ENCODE measurements around the gene CD200.
"Not testable (repeated sequence)": the region's sequence is repeated elsewhere in the genome, so short reads cannot be mapped to it uniquely, and the experiment has no call there.

CD200 gene

DNA sequence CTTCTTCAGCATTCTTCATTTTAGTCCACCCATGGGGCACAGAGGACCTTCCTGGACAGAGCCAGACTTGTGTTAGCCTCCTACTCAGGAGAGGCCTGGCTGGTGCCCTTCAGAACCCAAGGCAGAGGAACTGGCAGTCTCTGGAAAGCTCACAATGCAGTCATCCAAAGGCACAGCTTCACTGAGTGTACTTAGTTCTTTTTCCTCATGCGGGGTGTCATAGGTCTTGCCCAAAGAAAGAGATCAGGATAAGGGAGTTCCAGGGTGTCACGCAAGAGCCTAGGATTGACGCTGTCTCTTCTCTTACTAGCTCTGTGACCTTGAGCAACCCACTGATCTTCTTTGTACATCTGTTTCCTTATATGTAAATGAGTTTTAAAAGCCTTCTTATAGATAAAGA, 58.7 kb downstream of the CD200 start:
- no peak for DNase-seq

DNA sequence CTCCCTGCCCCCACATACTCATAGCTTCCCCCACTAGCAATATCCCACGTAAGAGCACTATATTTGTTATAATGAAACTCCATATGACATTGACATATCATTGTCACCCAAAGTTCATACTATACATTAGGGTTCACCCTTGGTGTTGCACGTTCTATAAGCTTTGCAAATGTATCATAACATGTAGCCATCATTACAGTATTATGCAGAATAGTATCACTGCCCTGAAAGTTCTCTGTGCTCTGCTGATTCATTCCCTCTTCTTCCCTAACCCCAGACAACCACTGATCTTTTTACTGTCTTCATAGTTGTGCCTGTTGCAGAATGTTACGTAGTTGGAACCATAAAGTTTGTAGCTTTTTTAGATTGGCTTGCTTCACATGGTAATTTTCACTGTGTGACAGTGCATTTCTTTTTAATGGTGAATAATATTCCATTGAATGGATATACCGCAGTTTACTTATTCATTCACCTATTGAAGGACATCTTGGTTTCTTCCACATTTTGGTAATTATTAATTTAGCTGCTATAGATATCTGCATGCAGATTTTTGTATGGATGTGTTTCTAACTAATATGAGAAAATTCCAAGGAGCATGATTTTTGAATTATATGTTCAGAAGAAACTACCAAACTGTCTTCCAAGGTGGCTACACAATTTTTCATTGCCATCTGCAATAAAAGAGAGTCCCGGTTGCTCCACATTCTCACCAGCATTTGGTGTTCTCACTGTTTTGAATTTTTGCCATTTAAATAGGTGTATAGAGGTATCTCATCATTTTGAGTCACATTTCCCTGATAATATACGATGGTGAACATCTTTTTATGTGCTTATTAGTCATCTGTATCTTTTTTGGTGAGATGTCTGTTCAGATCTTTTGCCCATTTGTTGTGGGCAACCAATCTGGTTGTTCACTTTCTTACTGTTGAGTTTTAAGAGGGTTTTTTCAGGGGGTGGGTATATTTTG, 59.7 kb downstream of the CD200 start:
- DNase-seq = no peak

DNA sequence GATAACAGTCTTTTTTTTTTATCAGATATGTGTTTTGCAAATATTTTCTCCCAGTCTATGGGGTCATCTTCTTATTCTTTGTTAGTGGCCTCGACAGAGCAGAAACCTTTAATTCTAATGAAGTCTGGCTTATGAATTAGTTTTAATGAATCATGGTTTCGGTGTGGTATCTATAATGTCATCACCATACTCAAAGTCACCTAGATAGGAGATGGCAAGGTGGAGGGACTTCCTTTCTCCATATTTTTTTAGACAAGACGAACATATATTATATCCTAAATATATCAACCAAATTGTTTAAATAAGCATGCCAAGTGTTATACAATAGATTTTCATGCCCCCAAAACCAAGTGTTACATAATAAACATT, 60.4 kb downstream of the CD200 start:
- DNase-seq = no peak

DNA sequence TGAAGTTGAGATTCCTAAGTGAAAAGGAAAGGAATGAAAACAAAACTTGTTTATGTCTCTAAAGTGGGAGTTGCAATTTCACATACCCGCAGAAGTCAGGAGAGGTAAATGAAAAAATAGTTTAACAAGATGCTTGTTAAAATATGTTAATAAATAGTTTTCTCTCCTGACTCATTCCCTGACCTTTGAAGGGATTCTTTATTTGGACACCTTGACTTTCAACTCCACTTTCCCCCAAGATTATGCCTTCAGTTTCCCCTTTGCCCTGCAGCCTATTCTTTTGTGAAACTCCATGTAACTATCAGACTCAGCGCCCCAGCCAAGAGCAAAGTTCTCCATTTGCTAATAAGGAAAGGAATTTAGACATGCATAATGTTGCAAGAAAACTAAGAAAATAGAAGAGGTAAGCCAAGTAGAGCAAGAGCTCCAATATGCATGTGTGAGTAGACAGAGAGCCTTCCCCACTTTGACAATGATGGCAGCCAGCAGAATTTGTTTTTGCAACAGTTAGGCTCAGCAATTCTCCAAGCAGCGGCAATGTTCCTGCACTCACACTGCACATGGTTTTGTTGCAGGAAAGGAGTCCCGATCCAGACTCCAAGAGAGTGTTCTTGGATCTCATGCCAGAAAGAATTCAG, 61.2 kb downstream of the CD200 start:
- DNase-seq = no peak

DNA sequence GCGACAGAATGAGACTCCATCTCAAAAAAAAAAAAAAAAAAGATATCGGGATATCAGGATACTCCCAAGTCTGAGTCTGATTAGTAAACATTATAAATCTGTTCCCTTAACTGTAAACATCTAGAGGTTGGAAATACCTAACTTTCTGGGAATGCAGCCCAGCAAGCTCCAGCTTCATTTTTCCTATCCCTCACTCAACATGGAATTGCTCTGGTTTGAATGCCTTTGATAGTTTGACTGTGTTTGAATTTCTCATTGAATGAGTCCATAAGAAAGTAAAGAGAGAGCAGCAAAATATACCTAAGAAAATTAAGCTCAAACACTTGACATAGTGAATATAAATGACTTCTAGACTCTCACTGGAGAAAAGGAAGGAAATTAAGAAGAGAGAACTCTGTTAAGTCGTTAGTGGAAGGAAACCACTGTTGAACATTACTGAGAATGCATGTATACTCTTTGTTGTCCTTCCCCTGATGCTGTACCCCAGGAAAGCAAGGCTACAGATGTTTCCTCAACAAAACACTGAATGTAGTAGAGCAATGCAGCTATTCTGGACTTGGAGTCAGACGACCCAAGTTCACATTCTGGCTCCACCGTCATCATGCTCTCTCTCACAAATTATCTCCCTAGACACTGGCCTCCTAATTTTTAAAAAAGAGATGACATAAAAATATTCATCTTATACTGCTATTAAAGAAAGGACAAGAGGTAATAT, 62.4 kb downstream of the CD200 start:
- no peak for DNase-seq

DNA sequence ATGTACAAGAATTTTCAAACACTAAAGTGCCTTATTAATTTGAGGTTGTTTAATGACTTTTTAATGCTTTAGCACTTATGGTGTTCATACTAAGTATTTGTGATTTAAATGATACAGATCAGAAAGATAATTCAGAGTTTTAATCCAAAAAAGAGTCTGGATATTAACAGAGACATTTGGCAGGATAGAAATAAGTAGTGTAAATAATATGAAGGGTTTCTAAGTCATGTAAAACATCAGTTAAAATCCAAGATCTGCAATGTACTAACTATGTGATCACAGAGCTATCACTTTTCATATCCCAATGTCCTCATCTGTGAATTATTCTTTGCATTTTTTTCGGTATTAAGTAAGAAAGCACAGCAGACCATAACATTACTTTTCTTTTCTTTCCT, 62.9 kb downstream of the CD200 start:
- no peak for DNase-seq

DNA sequence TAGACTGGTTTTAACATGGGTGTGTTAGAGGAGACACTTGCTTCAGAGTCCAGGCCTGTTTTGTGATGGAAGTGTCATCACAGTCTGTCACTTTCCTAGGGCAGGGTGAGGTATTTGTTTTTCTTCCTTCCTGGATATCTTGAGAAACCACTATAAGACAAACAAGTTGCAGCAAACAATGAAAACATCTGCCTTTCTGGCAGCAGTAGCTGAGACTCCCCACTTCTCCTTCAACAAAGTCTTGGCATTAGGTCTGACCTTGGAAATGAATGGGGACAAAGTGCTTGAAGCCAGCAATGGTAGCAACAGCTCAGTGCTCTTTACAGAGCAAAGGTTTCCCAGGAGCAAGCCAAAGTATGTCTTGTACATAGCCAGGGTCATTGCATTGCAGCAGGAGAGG, 64.6 kb downstream of the CD200 start:
- no peak for DNase-seq

DNA sequence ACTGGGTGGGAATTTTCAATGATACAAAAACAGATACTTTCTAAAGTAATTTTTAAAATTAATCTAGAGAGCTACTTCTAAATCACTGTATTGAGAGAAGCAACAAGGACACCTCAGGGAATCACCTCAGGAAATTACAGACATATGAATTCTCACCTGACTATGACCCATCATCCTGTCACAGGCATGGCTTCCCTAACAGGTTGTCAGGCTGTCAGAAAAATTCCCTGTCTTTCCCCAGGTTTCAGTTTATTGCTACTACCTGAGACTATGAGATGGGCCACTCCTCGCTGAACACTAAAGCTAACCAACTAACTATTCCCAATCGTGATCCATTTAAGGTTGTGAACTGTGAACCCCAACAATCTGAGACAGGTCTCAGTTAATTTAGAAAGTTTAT, 66.1 kb downstream of the CD200 start:
- no peak for DNase-seq

DNA sequence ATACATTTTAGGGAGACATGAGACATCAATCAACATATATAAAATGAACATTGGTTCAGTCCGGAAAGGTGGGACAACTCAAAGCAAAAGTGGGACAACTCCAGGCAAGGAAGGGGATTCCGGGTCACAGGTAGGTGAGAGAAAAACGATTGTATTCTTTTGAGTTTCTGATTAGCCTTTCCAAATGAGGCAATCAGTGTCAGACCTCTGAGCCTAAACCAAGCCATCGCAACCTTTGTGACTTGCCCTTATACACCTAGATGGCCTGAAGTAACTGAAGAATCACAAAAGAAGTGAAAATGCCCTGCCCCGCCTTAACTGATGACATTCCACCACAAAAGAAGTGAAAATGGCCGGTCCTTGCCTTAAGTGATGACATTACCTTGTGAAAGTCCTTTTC, 66.6 kb downstream of the CD200 start:
- DNase-seq = not testable (repeated sequence)

DNA sequence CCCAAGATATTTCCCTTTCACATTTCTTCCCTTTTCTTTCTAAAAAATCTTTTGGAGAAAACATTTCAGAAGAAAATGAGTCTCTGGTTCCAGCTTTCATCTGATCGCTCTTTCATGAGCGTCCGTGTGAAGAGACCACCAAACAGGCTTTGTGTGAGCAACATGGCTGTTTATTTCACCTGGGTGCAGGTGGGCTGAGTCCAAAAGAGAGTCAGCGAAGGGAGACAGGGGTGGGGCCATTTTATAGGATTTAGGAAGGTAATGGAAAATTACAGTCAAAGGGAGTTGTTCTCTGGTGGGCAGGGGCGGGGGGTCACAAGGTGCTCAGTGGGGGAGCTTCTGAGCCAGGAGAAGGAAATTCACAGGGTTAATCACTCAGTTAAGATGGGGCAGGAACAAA, 67.4 kb downstream of the CD200 start:
- not testable (repeated sequence) for DNase-seq

DNA sequence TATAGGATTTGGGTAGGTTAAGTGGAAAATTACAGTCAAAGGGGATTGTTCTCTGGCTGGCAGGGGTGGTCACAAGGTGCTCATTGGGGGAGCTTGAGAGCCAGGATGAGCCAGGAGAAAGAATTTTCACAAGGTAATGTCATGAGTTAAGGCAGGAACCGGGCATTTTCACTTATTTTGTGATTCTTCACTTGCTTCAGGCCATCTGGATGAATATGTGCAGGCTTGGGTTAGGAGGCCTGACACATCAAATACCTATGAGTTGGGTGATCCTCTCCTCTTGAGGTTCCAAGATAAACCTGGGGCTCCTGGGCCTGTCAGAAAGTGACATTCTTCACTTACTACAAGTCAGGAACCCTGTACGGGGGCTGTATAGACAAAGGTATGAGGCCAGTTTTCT, 68.7 kb downstream of the CD200 start:
- no peak for DNase-seq

DNA sequence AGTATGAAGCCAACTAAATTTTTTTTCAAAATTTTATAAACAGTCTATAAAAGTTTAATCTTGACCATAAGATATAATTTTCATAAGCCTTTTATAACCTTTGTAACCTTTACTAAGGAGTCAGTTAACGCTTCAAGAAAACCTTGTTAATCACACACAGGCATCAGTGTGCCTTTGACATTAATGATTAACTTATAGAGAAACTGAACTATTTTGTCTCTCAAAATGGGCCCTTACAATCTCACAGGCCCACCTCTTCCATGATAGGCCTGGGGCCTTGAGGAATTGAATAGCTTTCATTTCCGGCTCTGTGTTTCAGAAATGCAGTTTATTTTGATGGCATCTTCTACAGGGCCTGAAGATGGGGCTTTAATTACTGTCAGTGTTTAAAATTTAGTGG, 70.1 kb downstream of the CD200 start:
- no peak for DNase-seq

DNA sequence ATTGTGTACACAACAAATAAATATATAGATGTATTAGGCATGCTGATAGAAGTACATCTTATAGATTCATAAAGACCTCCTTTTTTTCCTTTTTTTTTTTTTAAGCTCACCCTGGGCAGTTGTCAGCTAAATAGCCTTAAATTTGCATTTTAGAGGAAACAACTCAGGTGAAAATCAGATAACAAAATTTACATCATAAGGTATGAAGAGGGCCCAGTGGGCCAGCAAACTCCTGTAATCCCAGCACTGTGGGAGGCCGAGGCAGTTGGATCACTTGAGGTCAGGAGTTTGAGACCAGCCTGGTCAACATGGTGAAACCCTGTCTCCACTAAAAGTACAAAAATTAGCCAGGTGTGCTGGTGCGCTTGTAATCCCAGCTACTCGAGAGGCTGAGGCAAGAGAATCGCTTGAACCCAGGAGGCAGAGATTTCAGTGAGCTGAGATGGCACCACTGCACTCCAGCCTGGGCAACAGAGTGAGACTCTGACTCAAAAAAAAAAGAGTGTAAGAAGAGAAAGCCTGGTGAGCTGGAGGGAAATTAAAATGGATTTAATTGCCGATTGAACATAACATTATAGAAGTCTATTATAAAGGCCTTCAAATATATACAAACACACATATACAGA, 72.1 kb downstream of the CD200 start:
- not testable (repeated sequence) for DNase-seq

DNA sequence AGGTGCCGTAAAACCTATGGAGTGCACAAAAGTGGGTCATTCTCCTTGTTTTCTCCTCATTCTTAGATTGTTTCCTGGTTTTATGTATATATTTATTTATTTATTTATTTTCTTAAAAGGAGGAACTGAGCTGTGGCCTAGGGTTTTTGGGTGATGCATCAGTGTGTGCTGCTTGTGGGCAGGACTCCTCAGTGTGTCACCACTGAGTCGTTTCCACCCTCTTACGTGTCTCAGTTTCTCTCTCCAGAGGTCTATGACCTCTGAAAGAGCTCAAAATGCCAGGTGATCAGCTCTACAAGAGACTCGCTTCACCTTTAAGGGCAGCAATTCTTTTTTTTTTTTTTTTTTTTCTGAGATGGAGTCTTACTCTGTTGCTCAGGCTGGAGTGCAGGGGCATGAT, 72.9 kb downstream of the CD200 start:
- DNase-seq = peak in 1 of 2 donors; percentile 25

DNA sequence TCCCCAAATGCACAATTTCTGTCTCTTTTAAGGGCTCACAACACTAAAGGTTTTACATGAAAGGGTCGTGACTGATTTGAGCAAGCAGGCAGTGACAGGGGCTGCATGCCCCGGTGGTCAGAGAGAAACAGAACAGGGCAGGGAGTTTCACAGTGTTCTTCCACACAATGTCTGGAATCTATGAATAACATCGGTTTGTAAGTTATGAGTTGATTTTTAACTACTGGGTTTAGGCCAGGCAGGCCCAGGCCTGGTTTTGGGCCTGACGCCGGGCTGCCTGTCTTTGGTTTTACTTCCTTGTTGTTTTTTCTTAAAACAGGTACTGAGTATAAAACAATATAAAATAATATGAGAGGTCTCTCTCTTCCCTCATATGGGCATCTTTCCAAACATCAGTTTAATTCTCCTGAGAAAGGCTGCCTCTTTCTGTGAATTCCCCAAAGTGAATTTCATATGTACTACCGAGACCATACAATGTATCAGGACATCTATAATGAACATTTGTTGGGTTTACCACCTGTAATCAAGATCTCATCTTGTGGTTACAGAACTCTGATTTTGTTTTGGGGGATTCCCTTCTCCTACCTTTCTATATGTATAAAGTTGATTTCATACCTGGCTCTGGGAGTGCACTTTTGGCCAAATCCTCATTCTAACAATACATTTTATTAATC, 74.4 kb downstream of the CD200 start:
- DNase-seq = no peak

DNA sequence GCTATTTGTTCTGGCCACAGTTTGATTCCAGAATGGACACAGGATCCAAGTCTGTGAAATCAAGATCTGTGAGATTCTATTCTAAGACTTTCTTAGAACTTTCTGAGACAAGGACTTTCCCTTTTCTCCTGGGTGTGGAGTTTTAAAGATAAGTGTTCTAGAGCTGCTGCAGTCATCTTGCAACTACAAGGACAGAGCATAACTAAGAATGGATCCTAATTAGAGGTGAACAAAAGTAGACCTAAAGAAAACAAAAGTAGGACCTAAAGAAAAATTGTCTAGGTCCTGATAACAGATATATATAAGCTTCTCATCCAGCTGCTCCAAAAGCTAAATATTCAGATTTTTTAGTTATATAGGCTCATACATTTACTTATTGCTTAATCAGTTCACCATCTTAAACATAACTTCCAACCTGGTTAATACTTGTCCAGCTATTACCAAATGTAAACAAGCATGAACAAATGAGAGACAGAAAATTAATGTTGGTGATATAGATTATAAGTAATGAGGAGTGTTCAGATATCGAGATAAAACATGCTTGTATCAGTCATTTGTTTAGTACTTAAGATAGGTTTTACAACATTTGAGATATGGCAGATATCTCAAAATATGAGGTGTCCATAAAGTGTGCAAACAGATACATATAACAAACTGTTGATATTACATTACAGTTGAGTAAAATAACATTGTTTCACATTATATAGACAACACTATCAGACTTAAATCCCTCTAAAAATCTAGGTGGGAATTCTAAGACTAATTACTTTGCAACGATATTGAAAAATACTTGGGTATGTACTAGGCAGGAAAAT, 75.1 kb downstream of the CD200 start:
- DNase-seq = no peak

DNA sequence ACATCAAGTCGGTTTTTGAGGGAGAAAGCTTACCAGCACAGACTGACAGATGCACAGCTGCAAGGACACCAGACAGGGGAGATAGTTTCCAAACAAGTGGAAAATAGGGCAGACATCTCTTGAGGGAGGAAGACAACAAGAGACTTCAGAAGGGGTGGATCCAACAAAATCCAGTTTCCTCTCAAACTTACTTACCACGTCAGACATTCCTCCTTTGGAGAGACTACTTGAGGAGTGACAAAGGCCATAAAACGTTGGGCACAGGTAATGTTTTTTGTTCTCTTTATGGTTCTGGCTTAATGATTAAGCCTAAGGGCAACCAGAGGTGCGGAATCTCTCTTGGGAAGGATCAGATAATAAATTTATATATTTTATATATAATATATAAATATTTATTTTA, 76.1 kb downstream of the CD200 start:
- no peak for DNase-seq

DNA sequence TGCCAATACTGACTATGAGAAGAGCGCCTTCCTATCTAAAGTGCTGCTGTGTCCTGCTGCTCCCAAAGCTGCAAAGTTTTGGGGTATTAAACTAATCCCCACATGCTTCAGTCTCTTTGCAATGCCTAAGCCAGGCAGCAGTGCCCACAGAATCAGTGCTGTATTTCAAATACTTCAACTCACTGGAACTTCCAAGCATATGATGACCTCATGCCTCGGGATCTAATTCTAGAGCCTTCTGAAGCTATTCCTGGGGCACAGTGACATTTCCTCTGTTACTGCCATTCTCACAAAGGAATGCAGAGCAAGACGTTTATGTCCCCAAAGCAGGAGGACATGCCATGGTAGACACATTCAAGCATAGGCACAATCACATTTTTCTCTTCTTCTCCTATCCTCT, 78.5 kb downstream of the CD200 start:
- DNase-seq = no peak
